GM19452 (cell line): Measurements from ENCODE around the gene FAM170B.

Experiments
- ATAC-seq: cut with Tn5 transposase; IDR thresholded peaks from one replicate; pipeline ENCODE4 v1.9.1; 2021; ENCODE audit not compliant: unreplicated experiment

FAM170B gene

DNA sequence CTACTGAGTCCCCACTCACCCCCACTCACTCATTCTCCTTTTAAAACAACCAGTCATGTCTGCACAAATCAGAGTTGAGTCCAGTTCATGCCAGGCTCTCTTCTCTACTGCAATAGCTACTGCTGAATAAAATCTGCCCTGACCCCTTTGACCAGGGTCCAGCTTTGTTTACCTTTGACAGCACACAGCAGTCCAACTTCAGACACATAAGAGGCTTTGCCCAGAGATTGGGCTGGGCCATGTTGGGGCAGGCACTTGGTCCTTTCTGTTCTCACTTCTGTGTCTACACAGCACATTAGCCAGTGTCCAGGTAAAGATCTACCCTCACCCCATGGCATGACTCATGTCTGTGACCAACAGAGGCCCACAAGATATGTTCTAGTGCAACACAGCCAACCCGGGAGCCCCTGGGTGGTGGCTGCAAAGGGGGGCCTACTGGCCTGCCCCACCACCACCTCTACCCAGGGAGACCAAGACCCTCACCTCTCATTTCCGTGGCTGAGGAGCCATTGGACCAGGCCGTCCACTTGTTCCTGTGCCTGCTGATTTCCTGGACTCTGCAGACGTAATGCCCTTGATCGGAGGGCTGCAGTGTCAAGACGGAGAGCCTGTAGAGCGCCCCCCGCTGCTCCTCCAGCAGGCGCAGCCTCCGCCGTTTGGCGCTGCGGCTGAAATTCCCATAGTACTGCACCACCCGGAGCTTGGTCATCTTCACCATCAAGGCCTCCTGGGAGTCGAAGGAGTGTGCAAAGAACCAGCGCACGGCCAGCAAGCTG is 26.5 kb downstream of the FAM170B start:
- no peak for ATAC-seq

DNA sequence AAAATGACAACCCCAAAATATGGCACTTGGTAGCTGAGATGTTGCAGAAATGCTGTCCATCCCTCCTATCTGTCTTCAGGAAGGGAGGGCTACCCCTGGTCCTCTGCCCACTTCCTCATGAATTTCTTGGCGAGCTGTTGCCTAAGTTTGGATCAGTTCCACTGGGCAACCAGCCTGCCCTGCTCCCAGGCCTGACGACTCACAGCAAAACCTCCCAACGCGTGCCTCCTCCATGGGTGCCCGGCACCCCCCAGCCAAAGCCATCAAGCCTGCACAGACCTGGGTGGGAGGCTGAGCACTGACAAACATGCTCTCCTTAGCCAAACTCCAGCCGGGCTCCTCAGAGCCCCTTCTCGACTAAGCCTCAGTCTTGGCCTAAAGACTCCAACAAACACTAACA is 27.4 kb downstream of the FAM170B start:
- ATAC-seq = no peak

DNA sequence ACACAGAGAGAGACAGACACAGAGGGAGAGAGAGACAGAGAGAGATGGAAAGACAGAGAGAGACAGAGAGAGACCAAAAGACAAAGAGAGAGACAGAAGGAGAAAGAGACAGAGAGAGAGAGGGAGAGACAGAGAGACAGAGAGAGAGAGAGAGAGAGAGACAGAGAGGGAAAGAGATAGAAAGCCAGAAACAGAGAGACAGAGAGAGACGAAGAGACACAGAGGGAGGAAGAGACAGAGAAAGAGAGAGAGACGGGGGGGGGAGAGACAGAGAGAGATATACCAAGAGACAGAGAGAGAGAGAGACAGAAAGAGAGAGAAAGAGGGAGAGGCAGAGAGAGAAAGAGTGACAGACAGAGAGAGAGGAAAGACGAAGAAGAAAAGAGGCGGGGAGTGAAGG is 28.7 kb downstream of the FAM170B start:
- ATAC-seq = no peak

DNA sequence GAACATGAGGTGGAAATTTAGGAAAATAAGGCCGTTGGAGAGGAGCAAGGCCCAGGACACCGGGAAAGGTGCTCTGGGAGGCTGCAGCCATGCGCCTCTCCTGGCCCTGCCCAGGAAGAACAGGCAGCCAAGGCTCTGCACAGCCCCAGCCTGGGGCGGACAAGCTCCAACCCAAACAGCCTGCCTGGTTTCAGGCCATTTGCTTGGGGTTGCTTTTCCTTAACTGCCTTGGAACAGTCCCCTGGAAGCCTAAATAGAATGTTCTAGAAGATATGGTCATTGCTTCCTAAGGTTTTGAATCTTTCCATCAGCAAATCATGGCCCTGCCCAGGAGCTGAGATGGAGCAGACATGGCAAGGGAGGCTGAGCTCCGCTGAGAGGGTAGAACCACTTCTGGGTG is 29.5 kb downstream of the FAM170B start:
- ATAC-seq = no peak

DNA sequence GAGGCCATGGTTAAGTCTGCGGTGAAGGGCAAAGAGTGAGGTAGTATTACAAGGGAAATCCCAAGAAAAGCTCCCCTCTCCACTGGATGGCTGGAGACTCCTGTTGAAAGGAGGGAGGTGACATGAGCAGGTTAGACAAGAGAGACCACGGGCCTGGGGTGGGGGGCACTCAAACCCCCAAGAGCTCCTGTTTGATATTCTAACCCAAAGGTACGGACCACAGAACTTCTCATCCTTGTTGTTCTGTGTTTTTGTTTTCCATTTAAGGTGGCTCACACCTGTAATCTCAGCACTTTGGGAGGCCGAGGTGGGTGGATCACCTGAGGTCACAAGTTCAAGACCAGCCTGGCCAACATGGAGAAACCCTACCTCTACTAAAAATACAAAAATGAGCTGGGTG is 30.1 kb downstream of the FAM170B start:
- no peak for ATAC-seq

DNA sequence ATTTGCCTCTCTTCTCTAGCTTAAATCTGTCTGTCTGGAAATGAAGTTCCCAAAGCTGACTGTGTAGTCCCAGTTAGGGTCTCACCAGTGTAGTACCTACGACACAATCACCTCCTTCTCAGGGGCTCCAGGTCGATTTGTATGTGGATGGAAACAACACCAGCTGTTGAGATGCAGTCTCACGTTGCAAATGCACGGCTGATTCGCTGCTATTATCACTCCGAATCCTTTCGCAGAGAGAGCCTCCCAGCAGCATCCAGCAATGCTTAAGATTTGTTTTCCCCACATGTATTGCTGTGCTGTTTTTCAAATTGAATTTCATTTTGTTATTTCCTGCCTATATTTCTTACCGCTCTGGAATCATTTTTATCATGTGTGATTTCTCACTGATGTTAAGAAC is 34.8 kb downstream of the FAM170B start:
- ATAC-seq = no peak

DNA sequence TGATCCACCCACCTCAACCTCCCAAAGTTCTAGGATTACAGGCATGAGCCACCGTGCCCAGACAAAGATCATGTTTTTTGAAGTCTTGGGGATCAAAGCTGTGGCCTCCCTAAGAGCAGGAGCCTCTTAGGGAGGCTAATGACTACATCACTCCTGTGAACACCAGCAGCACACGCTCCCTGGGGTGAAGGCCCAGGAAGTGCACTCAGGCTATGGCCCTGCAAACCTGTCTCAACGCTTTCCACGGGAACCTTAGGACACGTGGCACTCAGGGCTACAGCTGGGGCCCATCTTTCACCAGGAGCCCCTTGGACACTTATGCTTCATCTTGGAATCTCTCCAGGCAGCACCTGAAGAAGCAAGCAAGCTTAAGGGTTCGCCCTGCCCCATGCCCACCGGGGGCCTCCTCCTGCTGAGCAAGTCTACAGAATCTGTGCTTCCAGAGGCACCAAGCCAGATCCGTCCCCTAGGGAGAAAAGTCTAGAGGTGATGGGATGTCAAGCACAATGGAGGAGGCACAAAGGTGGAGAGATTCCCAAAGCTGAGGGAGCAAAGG is 36.9 kb downstream of the FAM170B start:
- no peak for ATAC-seq

DNA sequence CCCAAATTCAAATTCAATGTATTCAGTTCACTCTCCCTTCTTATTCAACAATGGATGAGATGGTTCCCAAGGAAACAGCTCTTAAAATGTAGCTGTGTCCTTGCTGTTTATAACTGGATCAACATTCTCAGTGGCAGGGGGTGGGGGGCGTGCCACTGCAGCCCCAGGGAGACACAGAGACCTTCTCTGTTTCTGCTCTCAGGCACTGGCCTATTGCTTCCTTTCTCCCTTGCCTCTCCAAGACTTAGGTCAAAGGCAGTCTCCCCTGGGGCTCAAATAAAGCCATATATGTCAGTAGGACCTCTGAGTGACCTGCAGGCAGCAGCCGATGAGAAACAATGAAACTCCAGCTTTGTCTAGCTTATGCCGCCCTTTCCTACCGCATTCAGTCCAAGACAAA is 39.2 kb downstream of the FAM170B start:
- no peak for ATAC-seq

DNA sequence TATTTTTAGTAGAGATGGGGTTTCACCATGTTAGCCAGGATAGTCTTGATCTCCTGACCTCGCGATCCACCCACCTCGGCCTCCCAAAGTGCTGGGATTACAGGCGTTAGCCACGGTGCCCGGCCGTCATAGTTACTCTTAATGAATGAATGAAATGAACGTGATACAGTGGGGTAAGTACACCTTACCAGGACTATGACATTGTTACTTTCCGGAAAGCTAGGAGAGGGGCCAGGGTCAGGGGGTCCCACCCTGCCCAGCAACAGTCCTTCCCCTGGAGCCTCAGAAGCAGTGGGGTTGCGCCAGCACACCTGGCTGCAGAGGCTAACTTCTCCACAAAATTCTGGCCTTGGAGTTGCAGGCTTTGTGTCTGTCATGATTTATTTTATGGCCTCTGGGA is 39.9 kb downstream of the FAM170B start:
- no peak for ATAC-seq

DNA sequence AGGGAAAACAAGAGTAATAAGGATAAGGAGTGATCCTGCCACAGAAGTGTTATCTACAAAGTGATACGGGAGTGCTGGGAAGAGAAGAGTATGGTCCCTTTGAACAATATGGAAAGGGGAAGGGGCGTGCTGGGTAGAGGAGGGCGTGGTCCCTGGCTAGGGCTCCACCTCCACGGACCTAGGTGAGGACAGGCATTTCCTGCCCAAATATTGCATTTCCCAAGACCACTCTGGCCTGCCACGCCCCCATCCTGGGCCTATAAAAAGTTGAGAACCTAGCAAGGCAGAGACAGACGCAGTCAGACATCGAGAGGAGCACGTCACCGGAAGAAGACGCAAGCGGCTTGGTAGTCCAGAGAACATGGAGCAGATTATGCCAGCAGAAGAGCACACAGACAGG is 41.3 kb downstream of the FAM170B start:
- no peak for ATAC-seq

DNA sequence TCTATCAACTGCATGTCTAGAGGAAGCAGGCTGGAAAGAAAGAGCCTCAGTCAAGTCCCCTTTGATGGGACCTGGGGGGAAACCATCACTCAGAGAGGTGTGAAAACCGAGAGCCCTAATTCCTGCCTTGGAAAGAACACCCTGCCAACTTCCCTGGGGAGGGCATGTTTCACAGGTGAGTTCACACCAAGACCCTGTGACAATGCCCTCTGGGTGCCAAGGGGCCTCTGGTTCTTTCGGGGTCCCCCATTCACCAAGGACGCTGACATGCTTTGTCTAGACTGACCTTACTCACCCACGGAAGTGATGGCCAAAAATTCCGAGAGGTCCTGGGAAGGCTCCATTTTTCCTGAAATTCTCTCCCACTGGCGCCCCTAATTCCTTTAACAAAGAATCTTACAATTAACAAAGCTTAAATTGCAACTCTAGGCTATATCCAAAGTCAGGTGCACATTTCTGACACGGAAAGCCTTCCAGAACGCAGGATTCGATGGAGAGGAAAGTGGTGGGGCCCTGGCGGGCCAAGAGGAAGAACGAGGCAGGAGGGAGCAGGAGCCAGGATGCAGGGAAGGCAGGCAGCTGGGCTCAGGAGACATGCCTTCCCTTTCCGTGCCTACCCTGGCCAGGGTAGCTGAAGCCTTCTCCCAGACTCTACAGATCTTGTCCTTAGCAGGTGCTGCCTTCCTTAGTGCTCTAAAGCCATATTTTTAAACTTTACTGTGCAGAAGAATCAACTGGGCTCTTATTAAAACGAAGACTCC is 42.2 kb downstream of the FAM170B start:
- no peak for ATAC-seq

DNA sequence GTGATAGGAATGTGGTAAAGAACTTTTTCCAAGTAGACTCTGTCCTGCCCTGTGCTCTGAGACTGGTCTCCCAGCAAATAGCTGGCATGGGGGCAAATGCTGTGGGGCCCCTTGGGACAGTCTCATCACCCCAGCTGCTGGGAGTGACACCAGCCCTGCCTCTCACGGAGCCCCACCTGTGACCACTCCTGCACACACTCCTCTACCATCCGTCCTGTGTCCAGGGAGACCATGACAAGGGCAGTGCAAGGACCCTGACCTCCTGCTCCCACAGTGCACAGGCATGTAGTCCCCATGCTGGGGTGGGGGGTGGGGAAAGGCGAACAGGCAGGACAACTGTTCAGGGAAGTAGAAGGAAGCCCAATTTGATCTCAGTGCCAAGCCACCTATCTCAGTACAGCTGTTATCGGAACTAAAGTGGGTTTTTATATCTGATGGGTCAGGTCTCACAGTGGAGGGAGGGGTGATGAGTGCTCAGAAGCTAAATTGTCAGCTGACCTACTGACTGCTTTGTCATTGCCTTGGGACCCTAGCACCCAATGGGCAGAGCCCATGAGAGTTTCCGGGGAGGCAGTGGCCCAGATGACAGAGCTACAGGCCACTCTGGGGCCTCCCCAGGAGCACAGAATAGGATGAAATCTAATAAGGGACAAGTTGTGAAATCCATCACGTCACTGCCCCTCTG is 43.0 kb downstream of the FAM170B start:
- no peak for ATAC-seq

DNA sequence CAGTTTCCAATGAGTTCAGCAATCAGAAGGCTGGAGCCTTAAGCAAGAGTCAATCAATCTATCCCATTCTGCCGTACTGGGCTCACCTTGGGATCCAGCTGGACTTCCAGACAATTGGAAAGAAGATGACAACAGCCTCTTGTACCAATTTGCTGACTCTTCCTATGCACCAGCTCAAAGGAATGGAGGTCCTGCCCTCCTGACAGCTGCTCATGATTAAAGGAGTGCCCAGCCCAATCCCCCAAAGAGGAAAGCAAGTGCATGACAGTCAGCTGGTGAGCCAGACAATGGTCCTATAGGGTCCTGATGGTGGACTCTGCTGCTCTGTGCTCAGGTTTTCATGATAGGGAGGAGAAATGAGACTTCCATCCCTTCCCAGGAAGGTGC is 43.6 kb downstream of the FAM170B start:
- no peak for ATAC-seq

DNA sequence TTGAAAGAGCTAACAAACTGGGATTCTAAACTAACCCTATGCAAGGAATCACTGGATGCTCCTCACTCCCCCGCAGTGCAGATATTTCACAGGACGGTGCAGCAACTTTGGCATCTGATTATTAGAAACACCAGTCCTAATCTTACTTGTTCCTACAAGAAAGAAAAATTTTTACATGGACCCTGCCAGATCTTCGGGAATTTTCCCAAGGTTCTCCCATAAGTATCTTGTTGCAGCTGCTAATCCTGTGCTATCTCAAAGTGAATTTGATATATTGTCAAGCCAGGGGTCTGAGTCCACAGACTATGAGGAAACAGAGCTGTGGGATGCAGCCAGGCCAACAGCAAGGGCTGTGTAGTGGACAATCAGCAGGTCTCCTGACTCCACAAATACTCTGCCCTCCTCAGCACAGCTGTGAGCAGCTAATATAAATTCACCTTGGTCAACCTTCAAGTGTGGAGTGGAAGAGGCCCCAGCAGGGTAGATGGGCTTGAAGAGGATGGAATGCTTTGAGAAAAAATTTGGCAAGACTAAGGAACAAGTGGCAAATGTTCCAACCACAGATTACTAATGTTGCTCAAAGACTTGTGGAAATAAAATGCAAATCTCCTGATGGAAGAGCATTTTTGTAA is 44.1 kb downstream of the FAM170B start:
- no peak for ATAC-seq

DNA sequence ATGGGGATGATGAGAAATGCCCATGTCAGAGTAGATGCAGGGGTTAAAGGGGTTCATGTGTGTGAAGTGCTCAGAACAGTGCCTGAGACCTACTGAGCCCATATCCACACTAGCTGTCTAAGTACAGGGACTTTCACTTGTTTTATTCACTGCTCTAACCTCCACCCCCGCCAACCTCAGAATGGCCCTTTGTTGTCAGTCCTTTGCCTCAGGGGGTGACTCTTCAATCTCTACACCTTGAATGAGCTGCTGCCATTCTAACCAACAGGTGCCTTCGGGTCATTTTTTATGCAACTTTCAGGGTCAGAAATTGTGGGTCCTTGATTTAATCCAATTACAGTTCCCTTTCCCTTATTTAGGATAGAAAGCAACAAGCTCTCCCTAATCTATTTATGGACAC is 44.7 kb downstream of the FAM170B start:
- no peak for ATAC-seq

DNA sequence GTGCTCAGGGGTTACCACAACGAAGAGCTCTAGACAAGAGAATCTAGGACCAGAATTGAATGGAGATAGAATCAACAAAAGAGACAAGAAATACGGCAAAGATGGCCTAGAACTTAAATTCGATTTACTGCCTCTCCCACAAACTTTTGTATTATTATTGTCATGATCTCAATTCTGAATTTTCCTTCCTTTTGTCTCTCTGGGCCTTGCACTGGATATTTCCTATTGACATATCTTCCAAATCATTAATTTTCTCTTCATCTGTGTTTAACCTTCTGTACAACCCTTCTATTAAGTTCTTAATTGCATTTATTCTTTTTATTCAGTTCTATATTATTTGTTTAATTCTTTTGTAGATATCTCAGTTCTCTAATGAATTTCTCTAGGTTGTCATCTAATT is 46.9 kb downstream of the FAM170B start:
- no peak for ATAC-seq

DNA sequence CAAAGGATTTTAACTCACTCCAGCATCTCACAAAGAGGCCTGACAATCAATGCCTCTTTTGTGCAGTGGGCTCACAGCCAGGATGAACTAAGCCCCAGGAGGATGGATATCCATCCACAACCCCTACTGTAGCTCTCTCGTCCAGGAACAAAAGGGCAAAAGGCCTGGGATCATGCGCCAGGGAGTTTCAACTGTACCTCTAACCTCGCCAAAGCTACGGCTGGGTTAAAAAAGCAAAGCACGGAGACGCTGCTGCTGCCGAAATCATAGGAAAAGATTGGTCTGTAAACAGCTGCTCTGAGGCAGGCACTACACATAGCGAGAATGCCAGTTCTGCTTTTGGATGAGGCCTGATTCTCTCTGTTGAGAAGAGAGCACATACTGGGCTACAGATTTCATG is 50.6 kb downstream of the FAM170B start:
- no peak for ATAC-seq

DNA sequence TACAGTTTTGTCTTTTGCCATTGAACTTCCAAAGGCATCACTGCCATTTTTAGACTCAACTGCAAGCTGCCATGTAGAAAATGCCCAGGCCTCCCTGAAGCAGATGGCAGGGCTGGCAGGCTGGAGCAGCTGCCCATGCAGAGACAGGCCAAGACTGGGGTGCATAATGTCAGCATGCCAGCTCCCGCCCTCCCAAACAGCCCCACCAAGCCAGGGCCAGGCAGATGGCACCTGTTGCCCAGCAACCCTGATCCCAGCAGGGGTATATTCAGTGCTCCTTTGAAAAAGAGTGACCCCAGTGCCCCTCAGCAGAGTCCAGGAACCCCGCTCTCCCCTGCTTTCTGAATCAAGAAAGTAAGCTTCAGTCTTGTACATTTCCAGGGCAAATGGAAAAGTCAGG is 51.1 kb downstream of the FAM170B start:
- ATAC-seq = no peak

DNA sequence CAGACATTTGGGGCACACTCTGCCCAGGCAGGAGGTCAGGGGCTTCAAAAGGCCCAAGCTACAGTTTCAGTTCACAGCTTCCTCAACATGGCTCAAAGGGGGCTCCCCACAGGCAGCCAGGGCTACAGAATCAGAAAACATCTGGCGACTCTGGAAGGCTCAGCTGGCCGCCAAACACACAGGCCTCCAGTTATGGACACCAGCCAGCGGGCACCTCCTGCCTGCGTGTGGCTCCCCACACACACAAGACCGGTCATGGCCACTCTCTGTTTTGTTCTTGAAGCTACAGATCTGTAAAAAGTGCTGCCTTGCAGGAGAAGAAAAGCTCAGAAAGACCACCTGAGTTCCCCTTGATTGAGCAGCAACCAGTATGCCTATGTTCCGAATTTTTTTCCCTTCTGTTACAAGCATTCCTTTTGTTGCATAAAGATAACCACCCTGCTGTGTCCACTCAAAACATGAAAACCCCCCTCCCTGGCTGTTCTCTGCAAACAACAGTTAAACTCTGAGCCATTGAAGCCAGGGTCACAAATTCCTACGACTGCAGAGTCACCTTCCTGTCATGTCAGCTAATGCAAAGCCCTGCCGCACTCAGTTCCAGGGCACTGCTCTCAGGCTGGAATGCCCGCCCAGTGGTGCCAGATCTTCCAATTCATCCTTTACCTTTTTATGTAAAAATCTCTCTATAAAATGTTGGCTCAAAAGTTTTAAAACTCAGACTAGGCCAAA is 52.1 kb downstream of the FAM170B start:
- no peak for ATAC-seq
